Activated naive CD8-positive, alpha-beta T cell treated with anti-CD3 and anti-CD28 coated beads, Interleukin-2, amount 50 U/mL, for 24 hours (primary cell): ENCODE measurements around the gene NIN.
"Not testable (repeated sequence)": the region's sequence is repeated elsewhere in the genome, so short reads cannot be mapped to it uniquely, and the experiment has no call there.

Experiments
- ATAC-seq: fragments of 150-1000 bp; cut with Tn5 transposase; one replicate; pipeline ENCODE4 v1.10.0; 2021
- DNase-seq: peaks from one replicate; pipeline ENCODE4 v3.0.0; 2021
- H3K27ac Mint-ChIP-seq: one replicate; pipeline ENCODE4 v1.8.0; 2021; ENCODE audit warnings: mild to moderate bottlenecking, mixed read lengths
- H3K27me3 Mint-ChIP-seq: one replicate; pipeline ENCODE4 v1.8.0; 2021; ENCODE audit warnings: mixed read lengths
- H3K36me3 Mint-ChIP-seq: one replicate; pipeline ENCODE4 v1.8.0; 2021; ENCODE audit warnings: low read depth, mixed read lengths
- H3K4me1 Mint-ChIP-seq: one replicate; pipeline ENCODE4 v1.8.0; 2021; ENCODE audit warnings: mixed read lengths
- H3K4me3 Mint-ChIP-seq: one replicate; pipeline ENCODE4 v1.8.0; 2021; ENCODE audit warnings: mild to moderate bottlenecking, moderate library complexity, mixed read lengths
- H3K9me3 Mint-ChIP-seq: one replicate; pipeline ENCODE4 v1.8.0; 2021; ENCODE audit warnings: mixed read lengths

Gene NIN

DNA sequence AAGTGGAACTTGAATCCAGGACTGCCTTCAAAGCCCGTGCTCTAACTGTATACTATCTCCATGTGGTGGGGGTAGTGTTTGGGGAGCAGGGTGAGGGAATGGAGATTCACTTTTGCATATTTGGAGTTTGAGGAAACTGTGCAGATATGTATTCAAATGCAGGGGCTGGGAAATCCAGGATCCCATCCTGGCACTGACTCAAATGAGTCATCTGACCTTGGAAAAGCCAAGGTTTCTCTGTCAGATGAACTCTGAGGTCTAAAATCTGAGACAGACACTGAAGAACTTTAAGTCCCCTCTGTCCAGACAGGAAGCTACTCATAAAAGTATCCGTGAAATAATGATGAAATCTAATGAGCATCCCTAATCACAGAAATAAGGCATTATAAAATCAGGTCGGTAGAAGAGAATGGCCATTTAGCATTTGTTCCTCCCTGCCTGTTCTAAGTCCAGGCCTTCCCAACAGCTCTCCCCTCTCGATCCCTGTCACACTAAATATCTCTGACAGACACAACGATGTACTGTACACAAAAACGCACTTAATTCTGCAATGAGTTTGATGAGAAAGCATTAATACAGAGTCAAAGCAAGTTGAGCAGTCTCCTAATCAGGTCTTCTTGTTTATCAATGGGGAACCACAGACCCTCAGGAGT, 14.4 kb downstream of the NIN start:
- Mint-ChIP-seq H3K27me3 (no peaks in the 10 kb centered on the region), H3K27ac (peak overlapping the region; percentile 70)

DNA sequence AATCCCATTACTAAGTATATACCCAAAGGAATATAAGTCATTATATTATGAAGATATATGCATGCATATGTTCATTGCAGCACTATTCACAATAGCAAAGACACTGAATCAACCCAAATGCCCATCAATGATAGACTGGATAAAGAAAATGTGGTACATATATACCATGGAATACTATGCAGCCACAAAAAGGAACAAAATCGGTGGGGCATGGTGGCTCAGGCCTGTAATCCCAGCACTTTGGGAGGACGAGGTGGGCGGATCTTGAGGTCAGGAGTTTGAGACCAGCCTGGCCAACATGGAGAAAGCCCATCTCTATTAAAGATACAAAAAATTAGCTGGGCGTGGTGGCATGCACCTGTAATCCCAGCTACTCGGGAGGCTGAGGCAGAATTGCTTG, 15.4 kb downstream of the NIN start:
- not testable (repeated sequence) for ATAC-seq, H3K27ac Mint-ChIP-seq
- peaks cover 11% of the 10 kb centered on the region for H3K9me3 Mint-ChIP-seq

More for the DNA sequence above, 14.4 kb downstream of the NIN start:
- peaks cover 11% of the 10 kb centered on the region for H3K9me3 Mint-ChIP-seq
- H3K4me1 Mint-ChIP-seq: peaks cover 77% of the 10 kb centered on the region
- ATAC-seq: no peak
- no peak for DNase-seq
- peaks cover 52% of the 10 kb centered on the region for H3K36me3 Mint-ChIP-seq
- no peak overlapping the region for H3K4me3 Mint-ChIP-seq

GRCh38 chr14:50815058-50815457, 15.9 kb downstream of the NIN start:
- not testable (repeated sequence) for ATAC-seq, H3K27me3 Mint-ChIP-seq, H3K9me3 Mint-ChIP-seq, DNase-seq, H3K4me3 Mint-ChIP-seq
- Mint-ChIP-seq H3K4me1 (peaks cover 68% of the 10 kb centered on the region), H3K36me3 (peaks cover 39% of the 10 kb centered on the region), H3K27ac (peak overlapping the region; percentile 98)

More for the DNA sequence above, 15.4 kb downstream of the NIN start:
- DNase-seq, H3K27me3 Mint-ChIP-seq, H3K4me3 Mint-ChIP-seq: not testable (repeated sequence)
- Mint-ChIP-seq H3K36me3 (peaks cover 44% of the 10 kb centered on the region), H3K4me1 (peaks cover 73% of the 10 kb centered on the region)

- no peaks in the 10 kb centered on the region for H3K27me3 Mint-ChIP-seq
- H3K9me3 Mint-ChIP-seq: peaks cover 7% of the 10 kb centered on the region
- ATAC-seq: no peak
- peak overlapping the region; percentile 59 for H3K4me3 Mint-ChIP-seq
- H3K4me1 Mint-ChIP-seq: peaks cover 63% of the 10 kb centered on the region
- DNase-seq: no peak
- H3K36me3 Mint-ChIP-seq: peaks cover 31% of the 10 kb centered on the region
- peak overlapping the region; percentile 98 for H3K27ac Mint-ChIP-seq
Observed at GRCh38 chr14:50814161-50814560, 16.8 kb downstream of the NIN start.

DNA sequence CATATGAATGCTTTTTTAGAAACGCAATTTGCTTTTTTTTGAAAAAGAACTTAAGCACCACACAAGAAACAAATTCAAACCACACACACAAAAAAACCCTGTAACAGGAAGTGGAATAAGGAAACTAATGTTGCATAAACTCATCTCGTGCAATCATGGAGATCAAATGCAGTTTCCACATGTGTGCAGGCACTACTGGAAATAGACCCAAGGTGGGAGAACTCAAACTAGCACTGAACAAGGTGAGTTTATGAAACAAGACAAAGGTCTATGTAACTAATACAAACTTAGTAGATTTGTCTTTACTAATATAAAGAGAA, 17.5 kb downstream of the NIN start:
- Mint-ChIP-seq H3K36me3 (peaks cover 30% of the 10 kb centered on the region), H3K4me1 (peaks cover 59% of the 10 kb centered on the region), H3K27ac (peak overlapping the region; percentile 98), H3K27me3 (no peaks in the 10 kb centered on the region), H3K9me3 (peaks cover 7% of the 10 kb centered on the region), H3K4me3 (peak overlapping the region; percentile 79)
- DNase-seq: no peak
- ATAC-seq: peak; percentile 72

DNA sequence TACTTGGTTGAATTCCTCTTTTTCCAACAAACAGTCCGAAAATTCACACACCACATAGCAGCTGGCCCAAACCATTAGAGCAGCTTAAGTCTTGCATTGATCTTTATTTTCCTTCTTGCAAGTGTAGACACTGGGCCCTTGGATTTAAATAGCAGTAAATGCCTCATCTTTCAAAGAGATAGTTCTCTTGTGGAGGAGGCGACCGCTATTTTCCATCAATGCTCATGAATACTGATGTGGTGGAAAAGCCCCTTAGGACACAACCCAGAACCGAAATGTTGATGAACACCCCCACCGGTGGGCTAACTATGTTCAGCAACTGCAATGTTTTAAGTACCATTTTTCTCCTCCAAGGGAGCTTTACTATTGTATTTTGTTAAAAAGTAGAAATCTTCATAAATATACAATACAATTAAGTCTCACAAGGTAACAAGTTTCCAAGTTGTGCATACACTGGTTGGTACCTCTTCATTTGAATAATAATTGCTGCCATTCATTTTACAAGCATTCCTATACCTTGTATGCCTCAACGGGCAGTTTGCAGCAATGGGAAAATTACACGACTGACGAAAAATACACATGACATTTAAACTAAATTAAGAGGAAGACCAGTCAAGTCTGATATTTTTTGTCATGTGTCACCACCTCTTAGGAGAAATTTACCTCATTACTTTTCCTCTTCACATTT, 18.0 kb downstream of the NIN start:
- Mint-ChIP-seq H3K4me1 (peaks cover 56% of the 10 kb centered on the region), H3K27ac (peak overlapping the region; percentile 98), H3K9me3 (peaks cover 7% of the 10 kb centered on the region), H3K36me3 (peaks cover 26% of the 10 kb centered on the region), H3K4me3 (peak overlapping the region; percentile 79), H3K27me3 (no peaks in the 10 kb centered on the region)
- ATAC-seq: peak; percentile 86
- DNase-seq: peak; percentile 43

DNA sequence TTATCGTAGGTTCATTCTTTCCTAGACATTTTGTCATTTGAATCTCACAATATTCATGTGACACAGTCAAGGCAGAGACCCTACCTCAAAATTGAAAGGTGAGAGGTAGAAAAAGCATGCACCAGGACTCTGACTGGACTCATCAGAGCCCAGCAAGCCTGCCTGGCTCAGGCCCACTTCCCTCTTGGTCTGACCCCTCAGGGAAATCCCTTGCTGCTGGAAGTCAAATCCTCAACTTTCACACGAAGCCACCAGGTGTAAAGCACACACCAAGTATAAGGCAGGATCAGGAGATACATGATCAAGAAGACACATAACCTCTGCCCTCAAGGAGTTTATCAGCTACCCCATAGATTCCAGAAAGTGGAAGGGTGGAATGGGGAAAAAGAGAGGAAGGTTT, 18.8 kb downstream of the NIN start:
- Mint-ChIP-seq H3K9me3 (peaks cover 7% of the 10 kb centered on the region), H3K36me3 (peaks cover 26% of the 10 kb centered on the region), H3K4me3 (peak overlapping the region; percentile 79), H3K4me1 (peaks cover 64% of the 10 kb centered on the region), H3K27me3 (no peaks in the 10 kb centered on the region), H3K27ac (peak overlapping the region; percentile 98)
- ATAC-seq (peak; percentile 29), DNase-seq (no peak)

GRCh38 chr14:50808053-50808452, 22.9 kb downstream of the NIN start:
- no peak for DNase-seq
- Mint-ChIP-seq H3K27me3 (no peaks in the 10 kb centered on the region), H3K4me3 (no peak overlapping the region), H3K36me3 (peaks cover 29% of the 10 kb centered on the region), H3K4me1 (peaks cover 51% of the 10 kb centered on the region), H3K9me3 (no peaks in the 10 kb centered on the region), H3K27ac (no peak overlapping the region)
- ATAC-seq: no peak

GRCh38 chr14:50806241-50806933, 24.6 kb downstream of the NIN start:
- no peak overlapping the region for H3K4me3 Mint-ChIP-seq
- no peak for ATAC-seq
- H3K27ac Mint-ChIP-seq: no peak overlapping the region
- H3K9me3 Mint-ChIP-seq: no peaks in the 10 kb centered on the region
- no peak for DNase-seq
- H3K36me3 Mint-ChIP-seq: peaks cover 32% of the 10 kb centered on the region
- H3K4me1 Mint-ChIP-seq: peaks cover 39% of the 10 kb centered on the region
- H3K27me3 Mint-ChIP-seq: no peaks in the 10 kb centered on the region

- DNase-seq (no peak), ATAC-seq (no peak)
- Mint-ChIP-seq H3K36me3 (peaks cover 32% of the 10 kb centered on the region), H3K27me3 (no peaks in the 10 kb centered on the region), H3K4me1 (peaks cover 37% of the 10 kb centered on the region), H3K27ac (no peak overlapping the region), H3K4me3 (no peak overlapping the region), H3K9me3 (no peaks in the 10 kb centered on the region)
Observed at GRCh38 chr14:50805396-50805795, 25.6 kb downstream of the NIN start.

DNA sequence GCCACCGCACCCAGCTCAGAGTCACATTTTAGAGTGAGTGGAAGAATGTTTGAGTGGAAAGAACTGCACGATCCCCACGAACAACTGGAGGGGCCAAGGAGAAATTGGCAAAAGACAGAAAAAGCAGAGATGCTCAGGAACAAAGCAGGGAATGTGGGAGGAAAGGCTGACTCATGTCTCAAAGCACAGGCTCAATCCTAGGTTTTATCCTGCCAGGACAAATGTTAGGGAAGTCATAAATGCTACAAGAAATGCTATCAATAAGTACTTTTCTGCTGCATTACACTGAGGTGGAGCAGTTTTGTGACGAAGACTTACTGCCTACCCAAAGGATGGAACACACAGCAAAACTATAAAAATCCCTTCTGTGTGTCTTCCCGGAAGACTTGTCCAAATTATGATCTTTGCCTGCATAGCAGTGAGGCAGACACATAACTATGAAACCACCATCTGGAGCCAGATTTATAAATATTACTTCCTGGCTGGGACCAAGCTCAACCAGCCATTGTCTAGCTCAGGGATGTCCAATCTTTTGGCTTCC, 26.7 kb downstream of the NIN start:
- no peak for ATAC-seq
- H3K36me3 Mint-ChIP-seq: peaks cover 35% of the 10 kb centered on the region
- H3K27ac Mint-ChIP-seq: no peak overlapping the region
- no peak overlapping the region for H3K4me3 Mint-ChIP-seq
- peaks cover 33% of the 10 kb centered on the region for H3K4me1 Mint-ChIP-seq
- H3K27me3 Mint-ChIP-seq: no peaks in the 10 kb centered on the region
- no peaks in the 10 kb centered on the region for H3K9me3 Mint-ChIP-seq
- DNase-seq: no peak

DNA sequence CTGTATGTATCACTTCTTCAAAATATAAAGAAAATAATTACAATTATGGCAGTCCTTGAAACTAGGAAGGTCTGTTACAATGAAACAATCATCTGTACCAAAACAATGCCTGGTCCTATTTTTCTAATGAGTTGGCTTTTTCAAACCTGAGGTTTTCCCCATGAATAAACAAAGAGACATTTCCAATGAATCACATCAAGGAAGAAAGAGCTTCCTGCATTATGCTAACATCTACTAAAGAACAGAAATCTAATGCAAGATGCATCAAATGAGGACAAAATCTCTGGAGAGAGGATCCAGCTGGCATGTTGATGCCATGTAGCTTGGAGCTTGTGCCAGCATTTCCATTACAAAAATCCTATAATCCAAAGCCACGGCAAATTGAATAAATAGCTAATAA, 29.3 kb downstream of the NIN start:
- H3K27ac Mint-ChIP-seq: no peak overlapping the region
- peaks cover 35% of the 10 kb centered on the region for H3K36me3 Mint-ChIP-seq

GRCh38 chr14:50800032-50800431, 30.9 kb downstream of the NIN start:
- Mint-ChIP-seq H3K4me1 (peaks cover 41% of the 10 kb centered on the region), H3K36me3 (peaks cover 23% of the 10 kb centered on the region), H3K4me3 (no peak overlapping the region), H3K27ac (no peak overlapping the region), H3K9me3 (no peaks in the 10 kb centered on the region), H3K27me3 (no peaks in the 10 kb centered on the region)
- no peak for ATAC-seq
- DNase-seq: no peak

More for the DNA sequence above, 29.3 kb downstream of the NIN start:
- Mint-ChIP-seq H3K9me3 (no peaks in the 10 kb centered on the region), H3K4me3 (no peak overlapping the region), H3K27me3 (no peaks in the 10 kb centered on the region), H3K4me1 (peaks cover 35% of the 10 kb centered on the region)
- DNase-seq: no peak
- no peak for ATAC-seq

GRCh38 chr14:50798048-50798421, 32.9 kb downstream of the NIN start:
- no peaks in the 10 kb centered on the region for H3K9me3 Mint-ChIP-seq
- H3K27me3 Mint-ChIP-seq: no peaks in the 10 kb centered on the region
- H3K27ac Mint-ChIP-seq: no peak overlapping the region
- H3K4me1 Mint-ChIP-seq: peaks cover 47% of the 10 kb centered on the region
- peaks cover 16% of the 10 kb centered on the region for H3K36me3 Mint-ChIP-seq
- no peak overlapping the region for H3K4me3 Mint-ChIP-seq
- DNase-seq: no peak
- ATAC-seq: no peak
